HEK293 (cell line): Measurements from ENCODE around the gene KLK6.

Experiments
- CTCF ChIA-PET: fragments of 350-600 bp; formaldehyde crosslinking; extraction: SDS; loops from one replicate; lab custom pipeline; 2021; ENCODE audit warnings: antibody characterized with exemption; lab: Yijun Ruan, JAX
- POLR2A ChIA-PET: fragments of 300-600 bp; formaldehyde crosslinking; extraction: SDS; loops from one replicate; lab custom pipeline; 2020; ENCODE audit warnings: antibody characterized with exemption, inconsistent platforms; lab: Yijun Ruan, JAX
- H3K27ac ChIP-seq: fragments of 200-500 bp; sonication (Bioruptor generic); 2 replicates; pipeline ENCODE4 v1.5.1; 2014; ENCODE audit warnings: low read depth, low read length, control low read depth, inconsistent platforms; ENCODE audit errors: extremely low read depth
- H3K36me3 ChIP-seq, 2 experiments: fragments of 200-500 bp in 1 of 2; sonication (Bioruptor generic) in 1 of 2; 1 replicate in 1 of 2; 2 replicates in 1 of 2; pipeline ENCODE4 v1.5.1; 2014 to 2017; ENCODE audit warnings: inconsistent platforms in 2 of 2, low read length in 2 of 2; ENCODE audit not compliant: control insufficient read depth in 2 of 2, insufficient read depth in 1 of 2
- H3K4me1 ChIP-seq: fragments of 200-500 bp; sonication (Bioruptor generic); 2 replicates; pipeline ENCODE4 v1.5.1; 2014; ENCODE audit warnings: mild to moderate bottlenecking, low read length, inconsistent platforms; ENCODE audit not compliant: control insufficient read depth, insufficient read depth
- H3K4me3 ChIP-seq: 2 replicates; pipeline ENCODE4 v1.5.1; 2011; ENCODE audit warnings: low read depth, mild to moderate bottlenecking, control low read depth, low read length, moderate library complexity
- H3K9me3 ChIP-seq: fragments of 200-500 bp; sonication (Bioruptor generic); 2 replicates; pipeline ENCODE4 v1.5.1; 2014; ENCODE audit warnings: low read depth, low read length, inconsistent platforms; ENCODE audit not compliant: control insufficient read depth, insufficient read depth
- SP7 ChIP-seq: fragments of 450-650 bp; formaldehyde crosslinking; IDR thresholded peaks from 2 replicates; pipeline ENCODE4 v1.5.1; 2016; ENCODE audit warnings: missing biosample characterization, missing genetic modification characterization
- ZNF140 ChIP-seq: fragments of 450-650 bp; formaldehyde crosslinking; IDR thresholded peaks from 2 replicates; pipeline ENCODE4 v1.5.1; 2016; ENCODE audit warnings: missing biosample characterization, missing genetic modification characterization
- ZNF169 ChIP-seq: fragments of 450-650 bp; formaldehyde crosslinking; IDR thresholded peaks from 2 replicates; pipeline ENCODE4 v1.5.1; 2016; ENCODE audit warnings: missing biosample characterization, missing genetic modification characterization
- ZNF174 ChIP-seq: fragments of 450-650 bp; formaldehyde crosslinking; IDR thresholded peaks from 2 replicates; pipeline ENCODE4 v1.5.0; 2017; ENCODE audit warnings: missing biosample characterization, mild to moderate bottlenecking, missing genetic modification characterization
- ZNF19 ChIP-seq: fragments of 450-650 bp; formaldehyde crosslinking; IDR thresholded peaks from 2 replicates; pipeline ENCODE4; 2016; ENCODE audit warnings: missing biosample characterization, missing genetic modification characterization, low read depth
- ZNF248 ChIP-seq: fragments of 450-650 bp; formaldehyde crosslinking; IDR thresholded peaks from 2 replicates; pipeline ENCODE4 v1.5.1; 2017; ENCODE audit warnings: missing biosample characterization, missing genetic modification characterization
- ZNF324 ChIP-seq: fragments of 450-650 bp; formaldehyde crosslinking; IDR thresholded peaks from 2 replicates; pipeline ENCODE4 v1.5.1; 2016; ENCODE audit warnings: missing biosample characterization, missing genetic modification characterization
- ZNF335 ChIP-seq: fragments of 450-650 bp; formaldehyde crosslinking; conservative IDR thresholded peaks from 2 replicates; pipeline ENCODE4 v1.5.1; 2016; ENCODE audit warnings: missing biosample characterization, missing genetic modification characterization
- ZNF354C ChIP-seq: fragments of 450-650 bp; formaldehyde crosslinking; IDR thresholded peaks from 2 replicates; pipeline ENCODE4 v1.5.1; 2016; ENCODE audit warnings: missing biosample characterization, missing genetic modification characterization, low read depth, borderline replicate concordance
- ZNF514 ChIP-seq: fragments of 450-650 bp; formaldehyde crosslinking; IDR thresholded peaks from 2 replicates; pipeline ENCODE4 v1.5.1; 2016; ENCODE audit warnings: missing biosample characterization, missing genetic modification characterization
- ZNF549 ChIP-seq: fragments of 450-650 bp; IDR thresholded peaks from 2 replicates; pipeline ENCODE4 v1.5.1; 2018; ENCODE audit warnings: missing biosample characterization, missing genetic modification characterization, mild to moderate bottlenecking, inconsistent platforms, moderate library complexity
- ZNF560 ChIP-seq: fragments of 450-650 bp; formaldehyde crosslinking; IDR thresholded peaks from 2 replicates; pipeline ENCODE4 v1.5.1; 2017; ENCODE audit warnings: missing biosample characterization, missing genetic modification characterization, borderline replicate concordance
- ZNF624 ChIP-seq: fragments of 450-650 bp; formaldehyde crosslinking; IDR thresholded peaks from 2 replicates; pipeline ENCODE4 v1.5.1; 2017; ENCODE audit warnings: missing biosample characterization, missing genetic modification characterization
- ZNF677 ChIP-seq: fragments of 450-650 bp; IDR thresholded peaks from 2 replicates; pipeline ENCODE4 v1.5.0; 2018; ENCODE audit warnings: missing biosample characterization, mild to moderate bottlenecking, missing genetic modification characterization, moderate library complexity
- ZNF776 ChIP-seq: fragments of 450-650 bp; formaldehyde crosslinking; IDR thresholded peaks from 2 replicates; pipeline ENCODE4 v1.5.0; 2017; ENCODE audit warnings: missing biosample characterization, missing genetic modification characterization, borderline replicate concordance
- ZSCAN16 ChIP-seq: fragments of 450-650 bp; formaldehyde crosslinking; IDR thresholded peaks from 2 replicates; pipeline ENCODE4 v1.5.1; 2016; ENCODE audit warnings: missing biosample characterization, missing genetic modification characterization
- TF ChIP-seq, protein P1 (sequence below): fragments of 450-650 bp; IDR thresholded peaks from 2 replicates; pipeline ENCODE4 v1.5.1; 2018; ENCODE audit warnings: missing biosample characterization, mild to moderate bottlenecking, missing genetic modification characterization
- TF ChIP-seq, protein P2 (sequence below): fragments of 450-650 bp; formaldehyde crosslinking; IDR thresholded peaks from 2 replicates; pipeline ENCODE4 v1.5.1; 2017; ENCODE audit warnings: missing biosample characterization, missing genetic modification characterization
- TF ChIP-seq, protein P3 (sequence below): fragments of 450-650 bp; formaldehyde crosslinking; IDR thresholded peaks from 2 replicates; pipeline ENCODE4 v1.5.1; 2016; ENCODE audit warnings: missing biosample characterization, missing genetic modification characterization, borderline replicate concordance
- TF ChIP-seq, protein P4 (sequence below): fragments of 450-650 bp; formaldehyde crosslinking; IDR thresholded peaks from 2 replicates; pipeline ENCODE4 v1.5.1; 2016; ENCODE audit warnings: missing biosample characterization, missing genetic modification characterization

KLK6 gene

DNA sequence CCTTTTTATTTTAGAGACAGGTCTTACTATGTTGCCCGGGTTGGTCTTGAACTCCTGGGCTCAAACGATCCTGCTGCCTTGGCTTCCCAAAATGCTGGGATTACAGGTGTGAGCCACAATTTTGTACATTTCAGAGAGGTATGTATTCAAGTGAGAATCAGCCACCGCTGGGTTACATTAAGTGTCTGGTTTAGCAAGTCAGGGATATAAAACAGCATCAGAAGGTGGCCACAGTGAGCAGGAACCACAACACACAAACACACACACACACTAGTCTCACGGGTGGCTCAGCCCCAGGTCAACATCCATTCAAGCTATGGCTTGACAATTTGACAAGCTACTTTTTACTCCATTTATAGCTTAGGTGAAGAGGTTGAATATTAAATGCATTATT is 36.7 kb downstream of the KLK6 start:
- CTCF ChIA-PET = interaction anchor here (0.6 to 4.3 kb wide), 4 partner anchors 11 to 162 kb away, joined by 3 to 33 read pairs (median 5); no protein-coding TSS in a partner anchor
- Histone ChIP-seq H3K4me1 (no peaks in the 10 kb centered on the region), H3K36me3 (no peaks in the 10 kb centered on the region)
- POLR2A ChIA-PET = no interaction called here
- TF ChIP-seq, protein P1, sequence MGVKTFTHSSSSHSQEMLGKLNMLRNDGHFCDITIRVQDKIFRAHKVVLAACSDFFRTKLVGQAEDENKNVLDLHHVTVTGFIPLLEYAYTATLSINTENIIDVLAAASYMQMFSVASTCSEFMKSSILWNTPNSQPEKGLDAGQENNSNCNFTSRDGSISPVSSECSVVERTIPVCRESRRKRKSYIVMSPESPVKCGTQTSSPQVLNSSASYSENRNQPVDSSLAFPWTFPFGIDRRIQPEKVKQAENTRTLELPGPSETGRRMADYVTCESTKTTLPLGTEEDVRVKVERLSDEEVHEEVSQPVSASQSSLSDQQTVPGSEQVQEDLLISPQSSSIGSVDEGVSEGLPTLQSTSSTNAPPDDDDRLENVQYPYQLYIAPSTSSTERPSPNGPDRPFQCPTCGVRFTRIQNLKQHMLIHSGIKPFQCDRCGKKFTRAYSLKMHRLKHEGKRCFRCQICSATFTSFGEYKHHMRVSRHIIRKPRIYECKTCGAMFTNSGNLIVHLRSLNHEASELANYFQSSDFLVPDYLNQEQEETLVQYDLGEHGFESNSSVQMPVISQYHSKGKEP = no peak
- TF ChIP-seq SP7 (tag by site-specific recombination) = no peak
- TF ChIP-seq ZNF677 = no peak
- TF ChIP-seq ZNF169 (tag by site-specific recombination) = no peak
- TF ChIP-seq ZNF624 (tag by site-specific recombination) = no peak
- TF ChIP-seq ZNF248 (tag by site-specific recombination) = no peak
- TF ChIP-seq, protein P2, sequence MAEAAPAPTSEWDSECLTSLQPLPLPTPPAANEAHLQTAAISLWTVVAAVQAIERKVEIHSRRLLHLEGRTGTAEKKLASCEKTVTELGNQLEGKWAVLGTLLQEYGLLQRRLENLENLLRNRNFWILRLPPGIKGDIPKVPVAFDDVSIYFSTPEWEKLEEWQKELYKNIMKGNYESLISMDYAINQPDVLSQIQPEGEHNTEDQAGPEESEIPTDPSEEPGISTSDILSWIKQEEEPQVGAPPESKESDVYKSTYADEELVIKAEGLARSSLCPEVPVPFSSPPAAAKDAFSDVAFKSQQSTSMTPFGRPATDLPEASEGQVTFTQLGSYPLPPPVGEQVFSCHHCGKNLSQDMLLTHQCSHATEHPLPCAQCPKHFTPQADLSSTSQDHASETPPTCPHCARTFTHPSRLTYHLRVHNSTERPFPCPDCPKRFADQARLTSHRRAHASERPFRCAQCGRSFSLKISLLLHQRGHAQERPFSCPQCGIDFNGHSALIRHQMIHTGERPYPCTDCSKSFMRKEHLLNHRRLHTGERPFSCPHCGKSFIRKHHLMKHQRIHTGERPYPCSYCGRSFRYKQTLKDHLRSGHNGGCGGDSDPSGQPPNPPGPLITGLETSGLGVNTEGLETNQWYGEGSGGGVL (tag by site-specific recombination) = no peak
- no peak for TF ChIP-seq ZNF140
- TF ChIP-seq, protein P3, sequence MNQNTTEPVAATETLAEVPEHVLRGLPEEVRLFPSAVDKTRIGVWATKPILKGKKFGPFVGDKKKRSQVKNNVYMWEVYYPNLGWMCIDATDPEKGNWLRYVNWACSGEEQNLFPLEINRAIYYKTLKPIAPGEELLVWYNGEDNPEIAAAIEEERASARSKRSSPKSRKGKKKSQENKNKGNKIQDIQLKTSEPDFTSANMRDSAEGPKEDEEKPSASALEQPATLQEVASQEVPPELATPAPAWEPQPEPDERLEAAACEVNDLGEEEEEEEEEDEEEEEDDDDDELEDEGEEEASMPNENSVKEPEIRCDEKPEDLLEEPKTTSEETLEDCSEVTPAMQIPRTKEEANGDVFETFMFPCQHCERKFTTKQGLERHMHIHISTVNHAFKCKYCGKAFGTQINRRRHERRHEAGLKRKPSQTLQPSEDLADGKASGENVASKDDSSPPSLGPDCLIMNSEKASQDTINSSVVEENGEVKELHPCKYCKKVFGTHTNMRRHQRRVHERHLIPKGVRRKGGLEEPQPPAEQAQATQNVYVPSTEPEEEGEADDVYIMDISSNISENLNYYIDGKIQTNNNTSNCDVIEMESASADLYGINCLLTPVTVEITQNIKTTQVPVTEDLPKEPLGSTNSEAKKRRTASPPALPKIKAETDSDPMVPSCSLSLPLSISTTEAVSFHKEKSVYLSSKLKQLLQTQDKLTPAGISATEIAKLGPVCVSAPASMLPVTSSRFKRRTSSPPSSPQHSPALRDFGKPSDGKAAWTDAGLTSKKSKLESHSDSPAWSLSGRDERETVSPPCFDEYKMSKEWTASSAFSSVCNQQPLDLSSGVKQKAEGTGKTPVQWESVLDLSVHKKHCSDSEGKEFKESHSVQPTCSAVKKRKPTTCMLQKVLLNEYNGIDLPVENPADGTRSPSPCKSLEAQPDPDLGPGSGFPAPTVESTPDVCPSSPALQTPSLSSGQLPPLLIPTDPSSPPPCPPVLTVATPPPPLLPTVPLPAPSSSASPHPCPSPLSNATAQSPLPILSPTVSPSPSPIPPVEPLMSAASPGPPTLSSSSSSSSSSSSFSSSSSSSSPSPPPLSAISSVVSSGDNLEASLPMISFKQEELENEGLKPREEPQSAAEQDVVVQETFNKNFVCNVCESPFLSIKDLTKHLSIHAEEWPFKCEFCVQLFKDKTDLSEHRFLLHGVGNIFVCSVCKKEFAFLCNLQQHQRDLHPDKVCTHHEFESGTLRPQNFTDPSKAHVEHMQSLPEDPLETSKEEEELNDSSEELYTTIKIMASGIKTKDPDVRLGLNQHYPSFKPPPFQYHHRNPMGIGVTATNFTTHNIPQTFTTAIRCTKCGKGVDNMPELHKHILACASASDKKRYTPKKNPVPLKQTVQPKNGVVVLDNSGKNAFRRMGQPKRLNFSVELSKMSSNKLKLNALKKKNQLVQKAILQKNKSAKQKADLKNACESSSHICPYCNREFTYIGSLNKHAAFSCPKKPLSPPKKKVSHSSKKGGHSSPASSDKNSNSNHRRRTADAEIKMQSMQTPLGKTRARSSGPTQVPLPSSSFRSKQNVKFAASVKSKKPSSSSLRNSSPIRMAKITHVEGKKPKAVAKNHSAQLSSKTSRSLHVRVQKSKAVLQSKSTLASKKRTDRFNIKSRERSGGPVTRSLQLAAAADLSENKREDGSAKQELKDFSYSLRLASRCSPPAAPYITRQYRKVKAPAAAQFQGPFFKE (tag by site-specific recombination) = no peak
- no peak for TF ChIP-seq ZNF335
- no peak for TF ChIP-seq ZNF174 (tag by site-specific recombination)
- no peak for TF ChIP-seq ZNF560 (tag by site-specific recombination)
- no peak for TF ChIP-seq ZNF354C
- TF ChIP-seq ZNF19 (tag by site-specific recombination) = no peak
- TF ChIP-seq ZNF549 (tag by site-specific recombination) = no peak
- TF ChIP-seq ZNF514 (tag by site-specific recombination) = no peak
- TF ChIP-seq, protein P4, sequence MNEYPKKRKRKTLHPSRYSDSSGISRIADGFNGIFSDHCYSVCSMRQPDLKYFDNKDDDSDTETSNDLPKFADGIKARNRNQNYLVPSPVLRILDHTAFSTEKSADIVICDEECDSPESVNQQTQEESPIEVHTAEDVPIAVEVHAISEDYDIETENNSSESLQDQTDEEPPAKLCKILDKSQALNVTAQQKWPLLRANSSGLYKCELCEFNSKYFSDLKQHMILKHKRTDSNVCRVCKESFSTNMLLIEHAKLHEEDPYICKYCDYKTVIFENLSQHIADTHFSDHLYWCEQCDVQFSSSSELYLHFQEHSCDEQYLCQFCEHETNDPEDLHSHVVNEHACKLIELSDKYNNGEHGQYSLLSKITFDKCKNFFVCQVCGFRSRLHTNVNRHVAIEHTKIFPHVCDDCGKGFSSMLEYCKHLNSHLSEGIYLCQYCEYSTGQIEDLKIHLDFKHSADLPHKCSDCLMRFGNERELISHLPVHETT (tag by site-specific recombination) = no peak
- no peak for TF ChIP-seq ZNF324 (tag by site-specific recombination)
- TF ChIP-seq ZSCAN16 (tag by site-specific recombination) = no peak
- no peak for TF ChIP-seq ZNF776 (tag by site-specific recombination)
- TF ChIP-seq, all 188 proteins: peak for 0
- Histone ChIP-seq H3K27ac (no peak overlapping the region), H3K4me3 (no peak overlapping the region), H3K9me3 (no peaks in the 10 kb centered on the region)
